ENCODE results near the gene FCAR. TPM values are rescaled to one million over a fixed set of nuclear protein-coding genes. Genes with fewer than 3 reads are reported as not detected.

Gene FCAR
- total RNA-seq: not detected in 2 replicates

GRCh38 chr19:54873990-54874389 lies at the start of gene FCAR:
TSS of gene FCAR (plus strand) at chr19:54874235. CDS start at chr19:54874290, 55 bp downstream.

GRCh38 chr19:54832496-54832895 lies 41.5 kb upstream of the FCAR start, which contains the start of gene KIR2DS4:
TSS of gene KIR2DS4 (plus strand) at chr19:54832676.

GRCh38 chr19:54850061-54850640 lies 23.9 kb upstream of the FCAR start, which contains the start of gene KIR3DL2:
TSS of gene KIR3DL2 (plus strand) at chr19:54850443. CDS start at chr19:54850476, 33 bp downstream.

GRCh38 chr19:54905803-54906511 lies 31.9 kb downstream of the FCAR start, which contains the start of gene NCR1:
TSS of gene NCR1 (plus strand) at chr19:54906148. CDS start at chr19:54906188, 40 bp downstream.

Other genes with a start within 250 kb of the FCAR start
- gene LILRB1, start 243.8 kb upstream of the FCAR start, total RNA-seq: not detected in 2 replicates
- gene LILRB4, start 211.2 kb upstream of the FCAR start, total RNA-seq: not detected in 2 replicates
- not detected in 2 replicates for gene KIR3DL3, start 149.8 kb upstream of the FCAR start, total RNA-seq
- gene KIR2DL3, start 135.7 kb upstream of the FCAR start, total RNA-seq: not detected in 2 replicates
- gene KIR2DL1, start 104.4 kb upstream of the FCAR start, total RNA-seq: not detected in 2 replicates
- gene KIR2DL4, start 70.6 kb upstream of the FCAR start, total RNA-seq: not detected in 2 replicates
- gene KIR3DL1, start 57.8 kb upstream of the FCAR start, total RNA-seq: not detected in 2 replicates
- not detected in 2 replicates for gene KIR2DS4, start 41.6 kb upstream of the FCAR start, total RNA-seq
- gene KIR3DL2, start 23.8 kb upstream of the FCAR start, total RNA-seq: not detected in 2 replicates
- gene NCR1, start 31.9 kb downstream of the FCAR start, total RNA-seq: not detected in 2 replicates
- gene NLRP7, start 73.3 kb downstream of the FCAR start, total RNA-seq: not detected in 2 replicates
- 28.3 and 29.8 TPM in 2 replicates for gene NLRP2, start 92.1 kb downstream of the FCAR start, total RNA-seq
- gene GP6, start 164.0 kb downstream of the FCAR start, total RNA-seq: not detected in 2 replicates
- gene RDH13, start 188.9 kb downstream of the FCAR start, total RNA-seq: 20.5 and 26.4 TPM in 2 replicates
- 112 and 125 TPM in 2 replicates for gene EPS8L1, start 201.6 kb downstream of the FCAR start, total RNA-seq
- gene PPP1R12C, start 243.4 kb downstream of the FCAR start, total RNA-seq: 36.5 and 41.4 TPM in 2 replicates

Measured in airway epithelial cell (primary cell).